Measurements from ENCODE around the gene RNF40. TPM values are rescaled to one million over a fixed set of nuclear protein-coding genes. Genes with fewer than 3 reads are reported as not detected.
A peak's percentile ranks its signal among the peaks of the same experiment; 100 is the strongest.

Gene RNF40
- total and polyA plus RNA-seq, 10 donors = 38.1 to 111 (median 79.1) TPM

DNA sequence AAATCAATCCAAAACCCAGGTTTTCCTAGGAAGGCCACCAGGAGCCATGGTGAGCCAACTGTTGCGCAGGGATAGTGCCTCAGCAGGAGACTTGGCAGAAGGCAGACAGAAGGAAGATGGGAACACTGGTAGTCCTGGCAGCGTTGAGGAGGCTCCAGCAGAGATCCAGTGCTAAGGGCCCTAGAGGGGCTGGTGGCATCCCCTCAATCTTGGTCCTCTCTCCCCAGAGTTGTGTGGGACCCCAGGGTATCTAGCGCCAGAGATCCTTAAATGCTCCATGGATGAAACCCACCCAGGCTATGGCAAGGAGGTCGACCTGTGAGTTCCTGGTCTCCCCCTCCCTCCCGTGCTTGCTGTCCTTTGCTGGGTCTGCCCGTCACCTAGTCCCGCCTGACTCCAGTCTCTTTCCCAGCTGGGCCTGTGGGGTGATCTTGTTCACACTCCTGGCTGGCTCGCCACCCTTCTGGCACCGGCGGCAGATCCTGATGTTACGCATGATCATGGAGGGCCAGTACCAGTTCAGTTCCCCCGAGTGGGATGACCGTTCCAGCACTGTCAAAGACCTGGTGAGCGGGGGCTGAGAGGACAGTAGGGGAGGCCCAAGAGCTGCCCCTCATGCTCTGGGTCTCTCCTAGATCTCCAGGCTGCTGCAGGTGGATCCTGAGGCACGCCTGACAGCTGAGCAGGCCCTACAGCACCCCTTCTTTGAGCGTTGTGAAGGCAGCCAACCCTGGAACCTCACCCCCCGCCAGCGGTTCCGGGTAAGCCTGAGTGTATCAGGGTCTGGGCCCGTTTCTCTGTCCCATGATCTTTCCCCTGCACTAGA lies 6.0 kb upstream of the RNF40 start:
- intact Hi-C loops (cut with DNase I; ENCODE audit: low total_unique reads) = no loop called here

GRCh38 chr16:30756781-30757100 lies 5.4 kb upstream of the RNF40 start:
- no peaks in the 10 kb centered on the region for H3K9me3 ChIP-seq
- H3K27me3 ChIP-seq (replicated peaks in 1 of 7) = no peaks in the 10 kb centered on the region
- no peak for DNase-seq
- H3K4me1 ChIP-seq = peaks cover 10 to 37% (median 27%) of the 10 kb centered on the region in 6 donors
- peaks cover 0 to 73% (median 49%) of the 10 kb centered on the region in 6 donors for H3K36me3 ChIP-seq
- WGBS, 5 donors = 94 to 98% (median 97%) methylated on average over 6 to 13 of the region's 13 CpGs
- no peak overlapping the region for H3K27ac ChIP-seq
- H3K4me3 ChIP-seq = no peak overlapping the region
- no peak for TF ChIP-seq POLR2A (IDR thresholded peaks at IDR 0.05)
- no peak for TF ChIP-seq POLR2AphosphoS5 (IDR thresholded peaks at IDR 0.05)
- TF ChIP-seq, protein P1, sequence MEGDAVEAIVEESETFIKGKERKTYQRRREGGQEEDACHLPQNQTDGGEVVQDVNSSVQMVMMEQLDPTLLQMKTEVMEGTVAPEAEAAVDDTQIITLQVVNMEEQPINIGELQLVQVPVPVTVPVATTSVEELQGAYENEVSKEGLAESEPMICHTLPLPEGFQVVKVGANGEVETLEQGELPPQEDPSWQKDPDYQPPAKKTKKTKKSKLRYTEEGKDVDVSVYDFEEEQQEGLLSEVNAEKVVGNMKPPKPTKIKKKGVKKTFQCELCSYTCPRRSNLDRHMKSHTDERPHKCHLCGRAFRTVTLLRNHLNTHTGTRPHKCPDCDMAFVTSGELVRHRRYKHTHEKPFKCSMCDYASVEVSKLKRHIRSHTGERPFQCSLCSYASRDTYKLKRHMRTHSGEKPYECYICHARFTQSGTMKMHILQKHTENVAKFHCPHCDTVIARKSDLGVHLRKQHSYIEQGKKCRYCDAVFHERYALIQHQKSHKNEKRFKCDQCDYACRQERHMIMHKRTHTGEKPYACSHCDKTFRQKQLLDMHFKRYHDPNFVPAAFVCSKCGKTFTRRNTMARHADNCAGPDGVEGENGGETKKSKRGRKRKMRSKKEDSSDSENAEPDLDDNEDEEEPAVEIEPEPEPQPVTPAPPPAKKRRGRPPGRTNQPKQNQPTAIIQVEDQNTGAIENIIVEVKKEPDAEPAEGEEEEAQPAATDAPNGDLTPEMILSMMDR (IDR thresholded peaks at IDR 0.05 in 8 of 11, conservative IDR thresholded peaks at IDR 0.05 in 3 of 11) = no peak
- intact Hi-C loops (cut with DNase I; ENCODE audit: low total_unique reads) = no loop called here

More for the DNA sequence above, 6.0 kb upstream of the RNF40 start:
- TF ChIP-seq POLR2AphosphoS5 (IDR thresholded peaks at IDR 0.05) = no peak
- TF ChIP-seq, protein P1 (IDR thresholded peaks at IDR 0.05 in 8 of 11, conservative IDR thresholded peaks at IDR 0.05 in 3 of 11) = no peak
- H3K27ac ChIP-seq = no peak overlapping the region
- peaks cover 0 to 78% (median 54%) of the 10 kb centered on the region in 6 donors for H3K36me3 ChIP-seq
- H3K9me3 ChIP-seq = no peaks in the 10 kb centered on the region
- no peak for DNase-seq
- no peak overlapping the region for H3K4me3 ChIP-seq
- H3K4me1 ChIP-seq = peaks cover 9 to 31% (median 23%) of the 10 kb centered on the region in 6 donors
- WGBS, 5 donors = 93 to 98% (median 95%) methylated on average over 19 to 20 of the region's 20 CpGs
- no peaks in the 10 kb centered on the region for H3K27me3 ChIP-seq (replicated peaks in 1 of 7)

DNA sequence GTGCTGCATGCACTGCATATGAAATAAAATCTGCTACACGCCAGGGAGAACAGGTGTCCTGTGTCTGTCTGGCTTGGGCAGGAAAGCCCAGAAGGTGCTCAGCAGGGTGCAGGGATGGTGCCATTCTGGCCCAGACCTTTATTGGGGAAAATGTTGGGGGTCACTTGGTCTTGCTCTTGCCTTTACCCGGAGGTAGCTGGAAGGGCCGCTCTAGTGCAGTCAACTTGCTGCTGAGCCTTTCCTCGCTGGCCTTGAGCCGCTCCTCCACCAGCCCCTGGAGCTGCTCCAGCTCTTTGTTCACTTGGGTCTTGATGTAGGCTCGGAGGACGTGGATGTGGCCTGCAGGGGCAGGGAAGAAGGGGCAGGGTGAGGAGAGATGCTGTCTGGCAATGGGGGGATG lies 4.8 kb upstream of the RNF40 start:
- TF ChIP-seq POLR2A (IDR thresholded peaks at IDR 0.05) (no peak), POLR2AphosphoS5 (IDR thresholded peaks at IDR 0.05) (peak in 1 of 3 donors; percentile 22)
- no peak overlapping the region for H3K4me3 ChIP-seq
- no peaks in the 10 kb centered on the region for H3K9me3 ChIP-seq
- DNase-seq = peak; percentile 46
- H3K27me3 ChIP-seq (replicated peaks in 1 of 7) = no peaks in the 10 kb centered on the region
- intact Hi-C loops (cut with DNase I; ENCODE audit: low total_unique reads) = no loop called here
- WGBS, 5 donors = 81 to 86% (median 84%) methylated on average over 5 to 7 of the region's 7 CpGs
- peaks cover 0 to 67% (median 44%) of the 10 kb centered on the region in 6 donors for H3K36me3 ChIP-seq
- H3K27ac ChIP-seq = no peak overlapping the region
- peaks cover 10 to 39% (median 27%) of the 10 kb centered on the region in 6 donors for H3K4me1 ChIP-seq

DNA sequence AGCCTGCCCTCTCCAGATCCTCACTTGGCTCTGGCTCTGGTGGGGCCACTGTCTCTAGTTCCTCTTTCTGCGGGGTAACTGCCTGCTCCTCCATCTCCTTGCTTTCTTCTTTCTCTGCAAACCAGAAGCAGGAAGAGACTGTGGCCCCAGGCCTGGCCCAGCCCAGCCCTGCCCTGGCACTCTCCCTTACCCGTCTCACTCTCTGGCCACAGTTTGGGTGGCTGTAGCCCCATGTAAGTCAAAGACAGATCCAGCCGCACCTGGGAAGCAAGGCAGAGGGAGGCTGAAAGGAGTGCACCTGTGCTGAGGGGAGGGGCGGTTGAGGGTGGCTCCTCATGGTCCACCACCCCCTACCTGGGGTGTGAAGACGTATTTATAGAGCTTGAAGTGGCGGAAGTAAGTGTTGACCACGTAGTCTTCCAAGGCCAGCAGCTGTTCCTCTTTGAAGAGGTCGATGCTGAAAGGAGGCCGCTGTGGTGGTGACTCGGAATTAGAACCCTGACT lies 3.1 kb upstream of the RNF40 start:
- DNase-seq = peak; percentile 81
- no peaks in the 10 kb centered on the region for H3K27me3 ChIP-seq (replicated peaks in 1 of 7)
- H3K4me3 ChIP-seq = peak overlapping the region in 1 of 8 donors; percentile 47
- H3K9me3 ChIP-seq = no peaks in the 10 kb centered on the region
- peaks cover 0 to 61% (median 36%) of the 10 kb centered on the region in 6 donors for H3K36me3 ChIP-seq
- no peak for TF ChIP-seq POLR2A (IDR thresholded peaks at IDR 0.05)
- peak in 1 of 3 donors; percentile 17 for TF ChIP-seq POLR2AphosphoS5 (IDR thresholded peaks at IDR 0.05)
- intact Hi-C loops (cut with DNase I; ENCODE audit: low total_unique reads) = no loop called here
- peak overlapping the region in 7 of 8 donors; percentile 55 to 88 (median 79) for H3K27ac ChIP-seq
- peaks cover 25 to 56% (median 44%) of the 10 kb centered on the region in 6 donors for H3K4me1 ChIP-seq
- WGBS, 5 donors = 41 to 59% (median 51%) methylated on average over 10 of the region's 10 CpGs

DNA sequence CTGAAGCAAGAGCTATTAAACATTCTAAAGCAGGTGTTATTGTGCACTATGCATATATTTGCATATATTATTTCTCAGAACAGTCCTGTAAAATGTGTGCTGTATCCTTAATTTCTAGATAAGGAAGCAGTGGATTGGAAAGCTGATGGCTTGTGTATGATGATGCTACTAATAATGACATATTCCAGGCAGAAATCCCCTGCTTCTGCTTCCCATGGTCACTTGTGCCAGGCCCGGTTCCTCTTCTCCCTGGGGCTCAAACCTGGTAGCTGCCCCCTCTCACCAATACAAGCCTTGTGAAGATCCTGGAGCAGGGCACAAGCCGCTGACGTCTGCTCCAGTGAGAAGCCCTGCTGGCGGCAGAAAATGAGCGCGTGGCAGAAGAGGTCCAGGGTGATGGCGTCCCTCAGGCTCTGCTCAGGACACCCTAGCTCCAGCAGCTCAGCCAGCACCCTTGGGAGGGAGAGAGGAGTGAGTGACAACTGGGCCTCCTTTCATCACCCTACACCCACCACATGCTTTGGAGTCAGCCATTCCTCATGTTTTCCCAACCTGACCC lies 2.0 kb upstream of the RNF40 start:
- peaks cover 0 to 61% (median 36%) of the 10 kb centered on the region in 6 donors for H3K36me3 ChIP-seq
- peaks cover 25 to 66% (median 51%) of the 10 kb centered on the region in 6 donors for H3K4me1 ChIP-seq
- whole genome bisulfite sequencing, 5 donors = 86 to 95% (median 89%) methylated on average over 7 of the region's 7 CpGs
- no peaks in the 10 kb centered on the region for H3K27me3 ChIP-seq (replicated peaks in 1 of 7)
- peak overlapping the region in 2 of 8 donors; percentile 79 to 88 for H3K27ac ChIP-seq
- peak overlapping the region in 1 of 8 donors; percentile 47 for H3K4me3 ChIP-seq
- DNase-seq = peak; percentile 64
- no peak for TF ChIP-seq POLR2A (IDR thresholded peaks at IDR 0.05)
- no peak for TF ChIP-seq POLR2AphosphoS5 (IDR thresholded peaks at IDR 0.05)
- TF ChIP-seq, protein P1 (IDR thresholded peaks at IDR 0.05 in 8 of 11, conservative IDR thresholded peaks at IDR 0.05 in 3 of 11) = no peak
- intact Hi-C loops (cut with DNase I; ENCODE audit: low total_unique reads) = no loop called here
- H3K9me3 ChIP-seq = no peaks in the 10 kb centered on the region
